IPS-18a (cell line): Measurements from ENCODE around the gene TET2.

ENCODE experiments used
- H3K27ac ChIP-seq: one replicate; pipeline ENCODE4 v1.5.1; 2013; ENCODE audit warnings: low read length
- H3K27me3 ChIP-seq: one replicate; pipeline ENCODE4 v1.6.1; 2013; ENCODE audit warnings: mild to moderate bottlenecking, low read length; ENCODE audit not compliant: control insufficient read depth, insufficient read depth
- H3K36me3 ChIP-seq: one replicate; pipeline ENCODE4 v1.6.1; 2013; ENCODE audit warnings: low read depth, low read length; ENCODE audit not compliant: control insufficient read depth
- H3K4me1 ChIP-seq: one replicate; pipeline ENCODE4 v1.6.1; 2013; ENCODE audit warnings: low read depth, low read length; ENCODE audit not compliant: control insufficient read depth
- H3K4me3 ChIP-seq: one replicate; pipeline ENCODE4 v1.5.1; 2013; ENCODE audit warnings: low read length
- H3K9ac ChIP-seq: one replicate; pipeline ENCODE4 v1.6.1; 2013; ENCODE audit warnings: mild to moderate bottlenecking, low read length, moderate library complexity
- H3K9me3 ChIP-seq: one replicate; pipeline ENCODE4 v1.6.1; 2013; ENCODE audit warnings: low read depth, low read length; ENCODE audit not compliant: control insufficient read depth

Gene TET2

GRCh38 chr4:105306158-105306781 is 159.6 kb downstream of the TET2 start:
- Histone ChIP-seq H3K4me3 (no peak overlapping the region), H3K9me3 (peaks cover 8% of the 10 kb centered on the region), H3K9ac (no peak overlapping the region), H3K4me1 (no peaks in the 10 kb centered on the region), H3K27ac (no peak overlapping the region), H3K36me3 (no peaks in the 10 kb centered on the region), H3K27me3 (no peaks in the 10 kb centered on the region)

GRCh38 chr4:105306820-105307219 is 160.1 kb downstream of the TET2 start:
- Histone ChIP-seq H3K27ac (no peak overlapping the region), H3K4me3 (no peak overlapping the region), H3K4me1 (no peaks in the 10 kb centered on the region), H3K36me3 (no peaks in the 10 kb centered on the region), H3K9ac (no peak overlapping the region), H3K27me3 (no peaks in the 10 kb centered on the region), H3K9me3 (peaks cover 8% of the 10 kb centered on the region)

GRCh38 chr4:105318486-105318885 is 171.8 kb downstream of the TET2 start:
- Histone ChIP-seq H3K36me3 (no peaks in the 10 kb centered on the region), H3K9ac (no peak overlapping the region), H3K27me3 (no peaks in the 10 kb centered on the region), H3K27ac (no peak overlapping the region), H3K4me1 (no peaks in the 10 kb centered on the region), H3K4me3 (no peak overlapping the region), H3K9me3 (peaks cover 4% of the 10 kb centered on the region)

- Histone ChIP-seq H3K4me3 (no peak overlapping the region), H3K9me3 (no peaks in the 10 kb centered on the region), H3K27ac (no peak overlapping the region), H3K9ac (no peak overlapping the region), H3K36me3 (no peaks in the 10 kb centered on the region), H3K4me1 (no peaks in the 10 kb centered on the region), H3K27me3 (no peaks in the 10 kb centered on the region)
Measured at GRCh38 chr4:105327222-105327621, 180.5 kb downstream of the TET2 start.

GRCh38 chr4:105327956-105328355 is 181.3 kb downstream of the TET2 start:
- no peaks in the 10 kb centered on the region for H3K9me3 ChIP-seq
- H3K4me1 ChIP-seq: no peaks in the 10 kb centered on the region
- H3K9ac ChIP-seq: no peak overlapping the region
- no peaks in the 10 kb centered on the region for H3K36me3 ChIP-seq
- H3K27ac ChIP-seq: no peak overlapping the region
- H3K4me3 ChIP-seq: no peak overlapping the region
- H3K27me3 ChIP-seq: no peaks in the 10 kb centered on the region

- Histone ChIP-seq H3K9ac (no peak overlapping the region), H3K27me3 (no peaks in the 10 kb centered on the region), H3K9me3 (no peaks in the 10 kb centered on the region), H3K36me3 (no peaks in the 10 kb centered on the region), H3K4me3 (no peak overlapping the region), H3K4me1 (no peaks in the 10 kb centered on the region), H3K27ac (no peak overlapping the region)
Measured at GRCh38 chr4:105329081-105329480, 182.4 kb downstream of the TET2 start.
